ENCODE measurements around the gene TRPM5.

- TF ChIP-seq CTCF (IDR thresholded peaks at IDR 0.05) (no peak), POLR2A (IDR thresholded peaks at IDR 0.05) (no peak)
These were observed 36.5 kb upstream of the TRPM5 start for GRCh38 chr11:2480874-2481220.

All from heart left ventricle (tissue), 13 donors.